Neural cell (in vitro differentiated cells): Measurements from ENCODE around the gene TRAPPC2. TPM values are rescaled to one million over a fixed set of nuclear protein-coding genes. Genes with fewer than 3 reads are reported as not detected.

Experiments
- H2AFZ ChIP-seq: fragments of 200-600, 300-800 bp; sonication (generic), shearing (Covaris generic); 2 replicates; pipeline ENCODE4 v1.6.0; 2014; ENCODE audit warnings: low read depth, mild to moderate bottlenecking, antibody characterized with exemption, low read length, moderate library complexity
- H3F3A ChIP-seq: fragments of 200-600 bp; shearing (Covaris generic); 2 replicates; pipeline ENCODE4 v1.6.1; 2016; ENCODE audit warnings: mild to moderate bottlenecking, moderate library complexity, mixed read lengths, antibody characterized with exemption, low read length; ENCODE audit not compliant: insufficient read depth, poor library complexity, severe bottlenecking
- H3K27ac ChIP-seq: fragments of 200-600, 300-800 bp; sonication (generic), shearing (Covaris generic); 2 replicates; pipeline ENCODE4 v1.5.1; 2014; ENCODE audit warnings: mild to moderate bottlenecking, low read length, moderate library complexity
- H3K27me3 ChIP-seq: fragments of 300-800, 200-600 bp; sonication (generic), shearing (Covaris generic); 2 replicates; pipeline ENCODE4 v1.6.0; 2014; ENCODE audit warnings: mild to moderate bottlenecking, low read depth, low read length, moderate library complexity; ENCODE audit not compliant: insufficient read depth
- H3K36me3 ChIP-seq: fragments of 300-800, 200-600 bp; sonication (generic), shearing (Covaris generic); 2 replicates; pipeline ENCODE4 v1.5.1; 2014; ENCODE audit warnings: mild to moderate bottlenecking, antibody characterized with exemption, low read length, moderate library complexity; ENCODE audit not compliant: insufficient read depth
- H3K4me2 ChIP-seq: fragments of 300-800, 200-600 bp; sonication (generic), shearing (Covaris generic); 2 replicates; pipeline ENCODE4 v1.6.0; 2014; ENCODE audit warnings: mild to moderate bottlenecking, low read length
- H3K4me3 ChIP-seq: fragments of 300-800, 200-600 bp; sonication (generic), shearing (Covaris generic); 2 replicates; pipeline ENCODE4 v1.5.1; 2014; ENCODE audit warnings: mild to moderate bottlenecking, low read length, moderate library complexity
- H3K79me2 ChIP-seq: fragments of 200-600 bp; shearing (Covaris generic); replicated peaks from 2 replicates; pipeline ENCODE4 v1.6.0; 2014; ENCODE audit warnings: mild to moderate bottlenecking, low read length, moderate library complexity; ENCODE audit not compliant: insufficient read depth
- H3K9ac ChIP-seq: fragments of 300-800, 200-600 bp; sonication (generic), shearing (Covaris generic); 2 replicates; pipeline ENCODE4 v1.6.1; 2016; ENCODE audit warnings: mild to moderate bottlenecking, low read length, mixed read lengths
- H3K9me2 ChIP-seq: fragments of 200-600 bp; shearing (Covaris generic); 2 replicates; pipeline ENCODE4 v1.6.1; 2016; ENCODE audit warnings: mild to moderate bottlenecking, low read length, mixed read lengths; ENCODE audit not compliant: insufficient read depth
- H3K9me3 ChIP-seq: fragments of 200-600, 300-800 bp; sonication (generic), shearing (Covaris generic); 2 replicates; pipeline ENCODE4 v1.6.1; 2016; ENCODE audit warnings: mild to moderate bottlenecking, mixed run types, low read length, moderate library complexity, mixed read lengths
- H4K20me1 ChIP-seq: fragments of 200-600 bp; shearing (Covaris generic); 2 replicates; pipeline ENCODE4 v1.6.1; 2016; ENCODE audit warnings: mild to moderate bottlenecking, mixed run types; ENCODE audit not compliant: insufficient read depth
- CTCF ChIP-seq: fragments of 450-650 bp; IDR thresholded peaks from 2 replicates; pipeline ENCODE4 v1.5.1; 2014; ENCODE audit warnings: antibody characterized with exemption, mild to moderate bottlenecking, moderate library complexity; ENCODE audit not compliant: poor library complexity, severe bottlenecking
- EP300 ChIP-seq: fragments of 450-650 bp; conservative IDR thresholded peaks from 2 replicates; pipeline ENCODE4 v1.6.1; 2014; ENCODE audit warnings: antibody characterized with exemption, mild to moderate bottlenecking, moderate library complexity; ENCODE audit not compliant: poor library complexity, severe bottlenecking
- EZH2 ChIP-seq: fragments of 200-600, 300-800 bp; shearing (Covaris generic), sonication (generic); IDR thresholded peaks from 2 replicates; pipeline ENCODE4 v1.6.1; 2014; ENCODE audit warnings: antibody characterized with exemption, low read length, borderline replicate concordance, mild to moderate bottlenecking; ENCODE audit not compliant: insufficient read depth, poor library complexity, severe bottlenecking
- MXI1 ChIP-seq: fragments of 450-650 bp; conservative IDR thresholded peaks from 2 replicates; pipeline ENCODE4 v1.6.1; 2014; ENCODE audit warnings: antibody characterized with exemption, mild to moderate bottlenecking; ENCODE audit not compliant: poor library complexity, severe bottlenecking
- POLR2AphosphoS5 ChIP-seq: IDR thresholded peaks from 2 replicates; pipeline ENCODE4 v1.6.1; 2012
- RAD21 ChIP-seq: fragments of 450-650 bp; conservative IDR thresholded peaks from 2 replicates; pipeline ENCODE4 v1.6.1; 2014; ENCODE audit warnings: antibody characterized with exemption, mild to moderate bottlenecking, moderate library complexity
- REST ChIP-seq: IDR thresholded peaks from 2 replicates; pipeline ENCODE4 v1.6.1; 2012; ENCODE audit warnings: borderline replicate concordance
- SMC3 ChIP-seq: fragments of 450-650 bp; conservative IDR thresholded peaks from 2 replicates; pipeline ENCODE4 v1.6.1; 2014; ENCODE audit warnings: antibody characterized with exemption, mild to moderate bottlenecking, moderate library complexity; ENCODE audit not compliant: poor library complexity
- TAF1 ChIP-seq: IDR thresholded peaks from 2 replicates; pipeline ENCODE4 v1.6.1; 2012; ENCODE audit warnings: low read depth
- polyA plus RNA-seq: library from polyadenylated mRNA; depleted of rRNA; stranded (reverse); fragments of >200 nt; gene quantifications from 2 replicates; pipeline ENCODE4 v1.2.3, GENCODE V29; 2014

TRAPPC2 gene
- polyA plus RNA-seq, 1 donor from 2014 or later = 94.2 TPM

GRCh38 chrX:13775837-13776236 lies 41.4 kb upstream of the TRAPPC2 start:
- H4K20me1 ChIP-seq = no peaks in the 10 kb centered on the region
- no peaks in the 10 kb centered on the region for H3F3A ChIP-seq
- no peak overlapping the region for H3K27ac ChIP-seq
- H3K4me2 ChIP-seq = no peak overlapping the region
- no peaks in the 10 kb centered on the region for H3K79me2 ChIP-seq
- no peaks in the 10 kb centered on the region for H3K36me3 ChIP-seq
- H2AFZ ChIP-seq = no peak overlapping the region
- no peak overlapping the region for H3K4me3 ChIP-seq
- no peaks in the 10 kb centered on the region for H3K9me3 ChIP-seq
- H3K9ac ChIP-seq = no peak overlapping the region
- H3K27me3 ChIP-seq = no peaks in the 10 kb centered on the region
- no peaks in the 10 kb centered on the region for H3K9me2 ChIP-seq
- no peak for TF ChIP-seq TAF1
- TF ChIP-seq RAD21 = no peak
- no peak for TF ChIP-seq EZH2
- TF ChIP-seq CTCF = no peak
- no peak for TF ChIP-seq POLR2AphosphoS5
- TF ChIP-seq MXI1 = no peak
- no peak for TF ChIP-seq REST
- no peak for TF ChIP-seq SMC3
- no peak for TF ChIP-seq EP300

GRCh38 chrX:13774696-13775095 lies 40.3 kb upstream of the TRAPPC2 start:
- H3K4me2 ChIP-seq = no peak overlapping the region
- H2AFZ ChIP-seq = no peak overlapping the region
- no peaks in the 10 kb centered on the region for H4K20me1 ChIP-seq
- TF ChIP-seq CTCF = no peak
- no peak for TF ChIP-seq SMC3
- TF ChIP-seq EZH2 = no peak
- no peak for TF ChIP-seq TAF1
- H3K9me3 ChIP-seq = no peaks in the 10 kb centered on the region
- no peaks in the 10 kb centered on the region for H3K27me3 ChIP-seq
- H3K36me3 ChIP-seq = no peaks in the 10 kb centered on the region
- no peaks in the 10 kb centered on the region for H3K79me2 ChIP-seq
- no peaks in the 10 kb centered on the region for H3F3A ChIP-seq
- no peak overlapping the region for H3K9ac ChIP-seq
- no peaks in the 10 kb centered on the region for H3K9me2 ChIP-seq
- no peak overlapping the region for H3K4me3 ChIP-seq
- no peak overlapping the region for H3K27ac ChIP-seq
